Measurements from ENCODE around the gene ENAH. TPM values are rescaled to one million over a fixed set of nuclear protein-coding genes. Genes with fewer than 3 reads are reported as not detected.

ENAH gene
- total RNA-seq, 1 experiment from 2014 or later, result 285 TPM

DNA sequence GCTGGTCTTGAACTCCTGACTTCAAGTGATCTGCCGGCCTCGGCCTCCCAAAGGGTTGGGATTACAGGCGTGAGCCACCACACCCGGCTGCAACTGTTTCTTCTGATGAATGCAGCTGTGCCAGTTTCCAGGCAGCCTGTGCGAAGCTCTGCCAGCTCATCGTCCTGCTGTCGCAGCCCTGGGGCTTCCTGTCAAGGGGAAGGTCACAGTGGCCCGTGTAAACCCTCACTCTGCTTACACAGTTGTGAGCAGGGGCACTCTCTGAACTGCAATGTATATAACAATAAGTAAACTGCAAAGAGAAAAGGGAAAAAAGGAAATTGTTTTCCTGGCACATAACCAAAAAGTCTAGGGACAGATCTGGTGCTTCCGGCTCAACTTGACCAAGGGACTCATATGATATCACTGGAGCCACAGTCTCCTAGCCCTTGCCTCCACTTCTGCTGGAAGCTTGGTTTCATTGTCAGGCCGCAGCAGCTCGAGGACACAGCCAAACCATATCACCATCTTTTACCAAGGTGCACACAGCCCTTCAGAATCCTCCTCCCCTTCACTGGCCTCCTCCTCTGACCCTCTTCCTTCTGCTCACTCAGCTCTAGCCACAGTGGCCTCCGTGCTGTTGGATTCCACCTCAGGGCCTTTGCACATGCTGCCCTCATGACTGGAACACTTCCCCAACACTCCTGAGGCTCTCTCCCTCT is 202.3 kb downstream of the ENAH start:
- H3K36me3 Mint-ChIP-seq (ENCODE audit: insufficient read depth in 1 of 3, low read depth in 3 of 3), result no peaks in the 10 kb centered on the region

More for the DNA sequence above, 202.3 kb downstream of the ENAH start:
- Histone ChIP-seq H4K20me1 (ENCODE audit: control insufficient read depth, insufficient read depth, insufficient read length) (no peaks in the 10 kb centered on the region), H3K23me2 (ENCODE audit: insufficient read length, low read depth, low read length, poor library complexity, severe bottlenecking) (no peaks in the 10 kb centered on the region), H2BK20ac (ENCODE audit: low read depth, low read length, poor library complexity, severe bottlenecking) (no peak overlapping the region), H4K8ac (replicated peaks; ENCODE audit: insufficient read length, low read depth, low read length) (no peak overlapping the region), H4K91ac (ENCODE audit: insufficient read length, low read depth, low read length) (no peak overlapping the region), H3K18ac (ENCODE audit: insufficient read length, low read depth, low read length) (no peak overlapping the region), H3K27ac (ENCODE audit: insufficient read length, low read depth, low read length) (no peak overlapping the region), H2BK120ac (ENCODE audit: low read depth, low read length, poor library complexity, severe bottlenecking) (no peak overlapping the region), H3K4me1 (ENCODE audit: insufficient read depth, low read length) (peaks cover 7% of the 10 kb centered on the region; the same call in 1 of the 2 replicates), H3K56ac (ENCODE audit: insufficient read length, low read depth, low read length) (no peak overlapping the region), H3K4ac (ENCODE audit: low read depth, low read length) (no peak overlapping the region), H3K9me3 (ENCODE audit: control insufficient read depth, low read depth, low read length) (no peaks in the 10 kb centered on the region), H3K23ac (ENCODE audit: insufficient read length, low read depth, low read length) (no peak overlapping the region), H3K27me3 (ENCODE audit: insufficient read depth, low read length) (no peaks in the 10 kb centered on the region), H2BK15ac (ENCODE audit: low read depth, low read length) (no peak overlapping the region), H2BK12ac (ENCODE audit: insufficient read length, low read depth, low read length) (no peak overlapping the region), H3T11ph (ENCODE audit: low read length) (no peak overlapping the region), H3K79me1 (ENCODE audit: insufficient read depth, low read depth, low read length, poor library complexity, severe bottlenecking) (no peaks in the 10 kb centered on the region), H2AK5ac (ENCODE audit: insufficient read length, low read length) (no peak overlapping the region), H3K9ac (ENCODE audit: extremely low read depth, insufficient read length, low read length) (no peak overlapping the region), H2BK5ac (ENCODE audit: insufficient read length, low read length) (no peak overlapping the region), H4K5ac (ENCODE audit: insufficient read length, low read depth, low read length) (no peak overlapping the region), H2AFZ (ENCODE audit: low read length) (no peak overlapping the region), H3K79me2 (ENCODE audit: insufficient read depth, low read length) (no peaks in the 10 kb centered on the region), H3K14ac (ENCODE audit: insufficient read depth, low read length) (no peak overlapping the region), H3K4me2 (ENCODE audit: insufficient read depth, insufficient read length, low read length) (no peak overlapping the region)
- Mint-ChIP-seq H3K27ac (no peak overlapping the region), H3K4me3 (no peak overlapping the region), H3K9me3 (no peaks in the 10 kb centered on the region; a peak in 1 of 5 replicates), H3K4me1 (peaks cover 24 to 25% of the 10 kb centered on the region in 2 experiments), H3K27me3 (ENCODE audit: low read depth) (peaks cover 14% of the 10 kb centered on the region)
- no CpG with 5 or more reads among the region's 12 CpGs for WGBS (ENCODE audit: extremely low coverage, insufficient read length, low lambda C conversion rate)
- no peak for DNase-seq
- TF ChIP-seq, protein P1, sequence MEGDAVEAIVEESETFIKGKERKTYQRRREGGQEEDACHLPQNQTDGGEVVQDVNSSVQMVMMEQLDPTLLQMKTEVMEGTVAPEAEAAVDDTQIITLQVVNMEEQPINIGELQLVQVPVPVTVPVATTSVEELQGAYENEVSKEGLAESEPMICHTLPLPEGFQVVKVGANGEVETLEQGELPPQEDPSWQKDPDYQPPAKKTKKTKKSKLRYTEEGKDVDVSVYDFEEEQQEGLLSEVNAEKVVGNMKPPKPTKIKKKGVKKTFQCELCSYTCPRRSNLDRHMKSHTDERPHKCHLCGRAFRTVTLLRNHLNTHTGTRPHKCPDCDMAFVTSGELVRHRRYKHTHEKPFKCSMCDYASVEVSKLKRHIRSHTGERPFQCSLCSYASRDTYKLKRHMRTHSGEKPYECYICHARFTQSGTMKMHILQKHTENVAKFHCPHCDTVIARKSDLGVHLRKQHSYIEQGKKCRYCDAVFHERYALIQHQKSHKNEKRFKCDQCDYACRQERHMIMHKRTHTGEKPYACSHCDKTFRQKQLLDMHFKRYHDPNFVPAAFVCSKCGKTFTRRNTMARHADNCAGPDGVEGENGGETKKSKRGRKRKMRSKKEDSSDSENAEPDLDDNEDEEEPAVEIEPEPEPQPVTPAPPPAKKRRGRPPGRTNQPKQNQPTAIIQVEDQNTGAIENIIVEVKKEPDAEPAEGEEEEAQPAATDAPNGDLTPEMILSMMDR (conservative IDR thresholded peaks at IDR 0.05), result no peak
